ENCODE results near the gene NPLOC4. TPM values are rescaled to one million over a fixed set of nuclear protein-coding genes. Genes with fewer than 3 reads are reported as not detected.
A peak's percentile ranks its signal among the peaks of the same experiment; 100 is the strongest.

The NPLOC4 gene
- total and polyA plus RNA-seq, 9 of the 15 experiments (the other 6 are each of a cell fraction or from before 2014, with no cell fraction given), result 1.5 to 116 (median 64.5) TPM

DNA sequence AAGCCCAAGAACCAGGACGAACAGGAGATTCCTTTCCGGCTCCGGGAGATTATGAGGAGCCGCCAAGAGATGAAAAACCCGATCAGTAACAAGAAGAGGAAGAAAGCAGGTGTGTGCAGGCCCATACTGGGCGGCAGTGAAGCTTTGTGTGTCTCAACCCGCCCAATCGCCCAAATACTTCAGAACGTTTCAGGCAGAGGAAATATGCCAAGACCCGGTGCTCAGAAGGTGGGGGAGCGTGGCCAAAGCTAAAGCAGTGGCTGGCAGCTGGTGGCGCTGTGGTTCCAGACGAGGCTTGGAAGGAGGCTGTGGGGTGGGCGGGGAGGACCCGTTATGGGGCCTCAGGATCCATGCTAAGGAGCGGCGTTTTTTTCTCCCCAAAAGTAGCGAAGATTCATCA is 30.8 kb upstream of the NPLOC4 start (continued):
- TF ChIP-seq MTA2 (IDR thresholded peaks at IDR 0.05; ENCODE audit: low read depth), result no peak
- TF ChIP-seq EGR1 (conservative IDR thresholded peaks at IDR 0.05), result 0 out of 2 replicates have a peak, but pooled peaks have one; percentile 18
- TF ChIP-seq, protein P1, sequence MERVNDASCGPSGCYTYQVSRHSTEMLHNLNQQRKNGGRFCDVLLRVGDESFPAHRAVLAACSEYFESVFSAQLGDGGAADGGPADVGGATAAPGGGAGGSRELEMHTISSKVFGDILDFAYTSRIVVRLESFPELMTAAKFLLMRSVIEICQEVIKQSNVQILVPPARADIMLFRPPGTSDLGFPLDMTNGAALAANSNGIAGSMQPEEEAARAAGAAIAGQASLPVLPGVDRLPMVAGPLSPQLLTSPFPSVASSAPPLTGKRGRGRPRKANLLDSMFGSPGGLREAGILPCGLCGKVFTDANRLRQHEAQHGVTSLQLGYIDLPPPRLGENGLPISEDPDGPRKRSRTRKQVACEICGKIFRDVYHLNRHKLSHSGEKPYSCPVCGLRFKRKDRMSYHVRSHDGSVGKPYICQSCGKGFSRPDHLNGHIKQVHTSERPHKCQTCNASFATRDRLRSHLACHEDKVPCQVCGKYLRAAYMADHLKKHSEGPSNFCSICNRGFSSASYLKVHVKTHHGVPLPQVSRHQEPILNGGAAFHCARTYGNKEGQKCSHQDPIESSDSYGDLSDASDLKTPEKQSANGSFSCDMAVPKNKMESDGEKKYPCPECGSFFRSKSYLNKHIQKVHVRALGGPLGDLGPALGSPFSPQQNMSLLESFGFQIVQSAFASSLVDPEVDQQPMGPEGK (CRISPR knock-in tag; IDR thresholded peaks at IDR 0.05; ENCODE audit: borderline replicate concordance), result no peak
- TF ChIP-seq ZNF561 (CRISPR knock-in tag; conservative IDR thresholded peaks at IDR 0.05), result no peak
- TF ChIP-seq DPF2 (IDR thresholded peaks at IDR 0.05), result no peak
- peak; percentile 19 for TF ChIP-seq TAF1 (IDR thresholded peaks at IDR 0.05; ENCODE audit: control insufficient read depth, extremely low read depth, insufficient read depth, low read length, severe bottlenecking)
- no peak for TF ChIP-seq TARDBP (IDR thresholded peaks at IDR 0.05)
- TF ChIP-seq, protein P2, sequence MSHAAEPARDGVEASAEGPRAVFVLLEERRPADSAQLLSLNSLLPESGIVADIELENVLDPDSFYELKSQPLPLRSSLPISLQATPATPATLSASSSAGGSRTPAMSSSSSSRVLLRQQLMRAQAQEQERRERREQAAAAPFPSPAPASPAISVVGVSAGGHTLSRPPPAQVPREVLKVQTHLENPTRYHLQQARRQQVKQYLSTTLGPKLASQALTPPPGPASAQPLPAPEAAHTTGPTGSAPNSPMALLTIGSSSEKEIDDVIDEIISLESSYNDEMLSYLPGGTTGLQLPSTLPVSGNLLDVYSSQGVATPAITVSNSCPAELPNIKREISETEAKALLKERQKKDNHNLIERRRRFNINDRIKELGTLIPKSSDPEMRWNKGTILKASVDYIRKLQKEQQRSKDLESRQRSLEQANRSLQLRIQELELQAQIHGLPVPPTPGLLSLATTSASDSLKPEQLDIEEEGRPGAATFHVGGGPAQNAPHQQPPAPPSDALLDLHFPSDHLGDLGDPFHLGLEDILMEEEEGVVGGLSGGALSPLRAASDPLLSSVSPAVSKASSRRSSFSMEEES (CRISPR knock-in tag; IDR thresholded peaks at IDR 0.05), result no peak
- TF ChIP-seq, protein P3, sequence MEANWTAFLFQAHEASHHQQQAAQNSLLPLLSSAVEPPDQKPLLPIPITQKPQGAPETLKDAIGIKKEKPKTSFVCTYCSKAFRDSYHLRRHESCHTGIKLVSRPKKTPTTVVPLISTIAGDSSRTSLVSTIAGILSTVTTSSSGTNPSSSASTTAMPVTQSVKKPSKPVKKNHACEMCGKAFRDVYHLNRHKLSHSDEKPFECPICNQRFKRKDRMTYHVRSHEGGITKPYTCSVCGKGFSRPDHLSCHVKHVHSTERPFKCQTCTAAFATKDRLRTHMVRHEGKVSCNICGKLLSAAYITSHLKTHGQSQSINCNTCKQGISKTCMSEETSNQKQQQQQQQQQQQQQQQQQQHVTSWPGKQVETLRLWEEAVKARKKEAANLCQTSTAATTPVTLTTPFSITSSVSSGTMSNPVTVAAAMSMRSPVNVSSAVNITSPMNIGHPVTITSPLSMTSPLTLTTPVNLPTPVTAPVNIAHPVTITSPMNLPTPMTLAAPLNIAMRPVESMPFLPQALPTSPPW (CRISPR knock-in tag; IDR thresholded peaks at IDR 0.05), result peak; percentile 28; the same call in 1 of the 2 replicates
- TF ChIP-seq SIN3B (IDR thresholded peaks at IDR 0.05; ENCODE audit: low read depth), result peak; percentile 17; the same call in 1 of the 2 replicates
- TF ChIP-seq CBX5 (IDR thresholded peaks at IDR 0.05; ENCODE audit: borderline replicate concordance, low read depth), result no peak
- TF ChIP-seq TCF3 (CRISPR knock-in tag; IDR thresholded peaks at IDR 0.05), result no peak
- no peak for TF ChIP-seq RBM17 (IDR thresholded peaks at IDR 0.05; ENCODE audit: borderline replicate concordance, low read depth, low read length)
- 0 out of 2 replicates have a peak, but pooled peaks have one; percentile 10 for TF ChIP-seq L3MBTL2 (IDR thresholded peaks at IDR 0.05)
- TF ChIP-seq TOE1 (IDR thresholded peaks at IDR 0.05; ENCODE audit: borderline replicate concordance), result peak; percentile 11; the same call in 1 of the 2 replicates
- no peak for TF ChIP-seq TOE1 (CRISPR knock-in tag; IDR thresholded peaks at IDR 0.05; ENCODE audit: borderline replicate concordance, low read depth)
- TF ChIP-seq, protein P4, sequence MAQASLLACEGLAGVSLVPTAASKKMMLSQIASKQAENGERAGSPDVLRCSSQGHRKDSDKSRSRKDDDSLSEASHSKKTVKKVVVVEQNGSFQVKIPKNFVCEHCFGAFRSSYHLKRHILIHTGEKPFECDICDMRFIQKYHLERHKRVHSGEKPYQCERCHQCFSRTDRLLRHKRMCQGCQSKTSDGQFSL (CRISPR knock-in tag; IDR thresholded peaks at IDR 0.05), result peak; percentile 70; the same call in 1 of the 2 replicates
- TF ChIP-seq, protein P4 (tag; IDR thresholded peaks at IDR 0.05), result no peak; a peak in 1 of 4 replicates
- TF ChIP-seq, protein P5, sequence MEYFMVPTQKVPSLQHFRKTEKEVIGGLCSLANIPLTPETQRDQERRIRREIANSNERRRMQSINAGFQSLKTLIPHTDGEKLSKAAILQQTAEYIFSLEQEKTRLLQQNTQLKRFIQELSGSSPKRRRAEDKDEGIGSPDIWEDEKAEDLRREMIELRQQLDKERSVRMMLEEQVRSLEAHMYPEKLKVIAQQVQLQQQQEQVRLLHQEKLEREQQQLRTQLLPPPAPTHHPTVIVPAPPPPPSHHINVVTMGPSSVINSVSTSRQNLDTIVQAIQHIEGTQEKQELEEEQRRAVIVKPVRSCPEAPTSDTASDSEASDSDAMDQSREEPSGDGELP (CRISPR knock-in tag; IDR thresholded peaks at IDR 0.05; ENCODE audit: borderline replicate concordance), result peak; percentile 62
- TF ChIP-seq, protein P6, sequence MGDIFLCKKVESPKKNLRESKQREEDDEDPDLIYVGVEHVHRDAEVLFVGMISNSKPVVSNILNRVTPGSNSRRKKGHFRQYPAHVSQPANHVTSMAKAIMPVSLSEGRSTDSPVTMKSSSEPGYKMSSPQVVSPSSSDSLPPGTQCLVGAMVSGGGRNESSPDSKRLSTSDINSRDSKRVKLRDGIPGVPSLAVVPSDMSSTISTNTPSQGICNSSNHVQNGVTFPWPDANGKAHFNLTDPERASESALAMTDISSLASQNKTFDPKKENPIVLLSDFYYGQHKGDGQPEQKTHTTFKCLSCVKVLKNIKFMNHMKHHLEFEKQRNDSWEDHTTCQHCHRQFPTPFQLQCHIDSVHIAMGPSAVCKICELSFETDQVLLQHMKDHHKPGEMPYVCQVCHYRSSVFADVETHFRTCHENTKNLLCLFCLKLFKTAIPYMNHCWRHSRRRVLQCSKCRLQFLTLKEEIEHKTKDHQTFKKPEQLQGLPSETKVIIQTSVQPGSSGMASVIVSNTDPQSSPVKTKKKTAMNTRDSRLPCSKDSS (IDR thresholded peaks at IDR 0.05; ENCODE audit: low read depth, partially characterized antibody), result no peak

Measured in K562 (cell line).